HG02798 (cell line): ENCODE data around the gene CCN2.
A peak's percentile ranks its signal among the peaks of the same experiment; 100 is the strongest.
"Not testable (repeated sequence)": the region's sequence is repeated elsewhere in the genome, so short reads cannot be mapped to it uniquely, and the experiment has no call there.

ENCODE experiments used
- ATAC-seq: cut with Tn5 transposase; IDR thresholded peaks from one replicate; pipeline ENCODE4 v1.9.1; 2021; ENCODE audit warnings: mild to moderate bottlenecking; ENCODE audit not compliant: unreplicated experiment, poor library complexity

Gene CCN2

DNA sequence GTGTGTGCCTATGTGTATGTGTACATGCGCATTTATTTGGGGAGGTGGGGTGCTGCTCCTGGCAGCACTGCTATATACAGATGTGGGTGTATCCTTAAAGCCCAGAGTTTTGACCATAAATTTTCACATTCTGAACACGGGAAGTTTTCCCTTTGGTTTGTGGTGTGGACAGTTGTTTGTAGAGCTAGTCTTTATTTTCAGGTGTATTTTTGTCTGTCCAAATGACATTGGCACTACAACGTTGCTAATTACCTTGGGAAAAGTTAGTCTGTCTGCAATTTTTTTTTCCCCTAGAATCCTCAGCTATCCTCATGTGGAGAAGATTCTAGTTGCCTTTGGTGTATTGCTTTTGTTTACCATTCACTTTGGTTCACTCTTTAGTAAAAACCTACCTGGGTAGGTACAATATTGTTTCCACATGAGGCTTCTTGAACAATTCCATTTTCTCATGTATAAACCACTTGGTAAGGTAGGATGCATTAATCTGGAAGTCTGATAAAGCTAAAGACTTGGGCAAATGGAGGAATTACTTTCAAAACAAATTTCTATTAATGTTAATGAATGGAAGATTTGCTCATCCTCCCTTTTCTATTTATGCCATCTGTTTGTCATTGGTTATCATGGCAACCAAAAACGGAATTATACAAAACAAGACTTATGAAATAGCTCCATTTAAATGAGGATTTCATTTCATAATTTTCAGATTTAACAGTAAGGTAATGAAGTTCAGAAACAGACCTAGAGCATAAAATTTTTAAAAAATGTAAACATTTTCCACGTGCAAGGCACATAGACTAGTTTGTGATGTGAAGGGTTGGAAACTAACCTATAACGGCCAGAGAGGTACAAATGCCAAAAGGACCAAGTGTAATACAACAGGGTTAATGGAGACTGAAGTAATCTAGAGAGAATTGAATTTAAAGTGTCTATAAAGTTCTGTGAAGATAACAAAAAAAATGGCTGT lies 3.9 kb downstream of the CCN2 start:
- no peak for ATAC-seq

GRCh38 chr6:131946404-131946991 lies 4.7 kb downstream of the CCN2 start:
- no peak for ATAC-seq

- no peak for ATAC-seq
Measured at GRCh38 chr6:131945971-131946370, 5.2 kb downstream of the CCN2 start.

DNA sequence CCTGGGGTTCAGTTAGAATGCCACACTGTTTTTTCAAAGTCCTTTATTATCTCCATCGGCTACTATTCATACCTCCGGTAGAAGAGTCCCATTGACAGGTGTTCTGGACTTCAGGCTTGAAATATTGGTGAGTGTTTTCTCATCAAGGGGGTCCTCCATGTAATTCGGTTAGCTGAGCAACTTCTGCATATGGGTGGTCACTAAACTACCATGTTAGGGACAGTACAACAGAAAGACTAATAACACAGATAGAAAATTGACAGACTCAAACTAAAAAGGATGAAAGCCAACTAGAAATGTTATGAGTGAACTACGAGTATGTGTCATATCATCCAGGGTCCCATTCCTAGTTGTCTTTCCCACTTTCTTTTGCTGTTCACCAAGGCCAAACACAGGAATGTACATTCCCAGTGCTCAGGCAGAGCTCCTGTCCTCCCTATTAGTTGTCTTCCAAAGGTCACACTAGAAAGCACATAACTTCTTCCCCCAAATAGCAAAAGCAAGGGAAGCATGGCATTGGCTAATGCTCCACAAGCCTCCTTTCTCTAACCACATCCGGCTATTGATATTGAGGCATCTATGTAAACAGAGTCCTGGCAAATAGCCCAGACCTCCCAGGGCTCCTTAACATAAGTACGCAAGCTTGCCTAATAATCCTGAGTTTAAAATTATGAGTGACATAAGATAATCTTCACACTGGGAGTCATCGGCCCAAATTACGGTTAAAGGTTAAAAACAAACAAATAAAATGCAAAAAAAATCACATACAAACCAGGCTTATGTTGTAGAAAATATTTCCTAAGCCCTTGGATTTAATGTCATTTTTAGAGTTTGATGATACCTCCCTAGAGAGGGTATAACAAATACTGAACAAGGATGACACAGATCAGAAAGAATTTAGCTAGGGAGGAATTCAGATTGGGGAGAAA lies 13.2 kb downstream of the CCN2 start:
- no peak for ATAC-seq

- ATAC-seq, result no peak
Measured at GRCh38 chr6:131937226-131937625, 13.9 kb downstream of the CCN2 start.

DNA sequence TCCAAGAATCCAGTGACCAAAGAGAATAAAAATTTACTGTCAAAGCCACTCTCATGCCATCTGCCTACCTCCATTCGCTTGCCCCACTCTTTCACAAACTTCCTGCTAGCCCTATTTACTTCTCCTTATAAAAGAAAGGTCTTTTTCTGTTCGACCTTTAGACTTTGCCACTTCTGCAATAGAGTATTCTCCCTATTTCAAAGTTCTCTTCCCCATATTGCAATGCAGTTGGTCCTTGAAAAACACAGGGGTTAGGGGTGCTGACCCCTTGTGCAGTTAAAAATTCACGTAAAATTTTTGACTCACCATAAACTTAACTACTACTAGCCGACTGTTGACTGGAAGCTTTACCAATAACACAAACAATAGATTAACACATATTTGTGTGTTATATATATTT lies 15.0 kb downstream of the CCN2 start:
- no peak for ATAC-seq

GRCh38 chr6:131931063-131931750 lies 20.0 kb downstream of the CCN2 start:
- ATAC-seq, result no peak

DNA sequence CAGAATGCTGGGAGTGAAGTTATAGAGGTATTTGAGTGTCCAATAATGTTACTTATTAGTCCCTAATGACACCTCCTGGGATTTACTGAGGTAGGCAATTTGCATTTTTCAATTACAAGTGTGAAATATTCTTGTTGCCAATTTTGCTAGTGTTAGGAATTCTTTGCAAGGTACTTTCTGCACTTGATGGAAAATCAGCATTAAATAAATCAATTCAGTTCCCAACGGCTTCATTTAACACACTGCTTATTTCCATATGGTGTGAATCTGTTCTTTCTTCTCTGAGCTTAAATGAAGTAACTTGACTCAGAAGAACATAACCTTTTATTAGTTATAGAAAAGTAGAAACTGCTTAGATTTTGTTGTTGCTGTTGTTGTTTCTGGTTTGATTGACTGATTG lies 21.2 kb downstream of the CCN2 start:
- no peak for ATAC-seq

DNA sequence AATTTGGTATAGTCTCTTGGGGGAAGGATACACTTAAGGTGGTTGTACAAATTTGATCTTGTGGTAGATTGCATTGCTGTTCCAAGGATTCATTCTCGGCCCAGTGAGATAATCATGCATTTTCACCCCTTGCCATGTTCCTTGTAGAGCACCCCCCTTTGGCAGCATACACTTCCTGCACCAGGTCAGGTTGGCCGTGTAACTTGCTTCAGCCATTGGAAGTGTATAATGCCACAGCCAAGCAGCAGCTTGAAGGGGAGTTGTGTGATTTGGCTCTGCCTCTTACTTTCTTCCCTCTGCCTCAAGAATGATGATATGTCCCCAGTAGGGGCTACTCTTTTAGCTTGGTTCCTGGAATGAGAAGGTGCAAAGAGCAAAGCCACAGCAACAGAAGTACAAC lies 21.9 kb downstream of the CCN2 start:
- ATAC-seq, result no peak

GRCh38 chr6:131924881-131925474 lies 26.2 kb downstream of the CCN2 start:
- ATAC-seq, result no peak

DNA sequence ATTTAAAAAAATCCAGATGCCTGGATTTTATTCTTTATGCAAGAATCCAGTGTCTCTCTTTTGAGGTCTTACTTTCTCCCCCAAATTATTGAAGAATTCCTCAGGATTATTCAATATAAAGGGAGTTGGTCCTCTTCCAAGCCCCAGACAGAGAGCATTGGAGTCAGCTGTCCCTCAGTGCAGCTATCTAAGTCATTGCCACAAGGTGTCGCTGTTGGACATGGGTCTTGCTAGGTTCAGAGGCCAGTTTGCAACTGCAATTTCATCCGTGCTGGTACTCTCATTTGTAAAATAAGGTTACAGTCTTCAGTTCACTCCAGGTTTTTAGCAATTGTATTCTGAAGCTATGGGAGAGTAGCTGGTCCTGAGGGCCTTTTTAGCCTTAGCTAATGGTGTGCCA lies 27.8 kb downstream of the CCN2 start:
- peak; percentile 65 for ATAC-seq

DNA sequence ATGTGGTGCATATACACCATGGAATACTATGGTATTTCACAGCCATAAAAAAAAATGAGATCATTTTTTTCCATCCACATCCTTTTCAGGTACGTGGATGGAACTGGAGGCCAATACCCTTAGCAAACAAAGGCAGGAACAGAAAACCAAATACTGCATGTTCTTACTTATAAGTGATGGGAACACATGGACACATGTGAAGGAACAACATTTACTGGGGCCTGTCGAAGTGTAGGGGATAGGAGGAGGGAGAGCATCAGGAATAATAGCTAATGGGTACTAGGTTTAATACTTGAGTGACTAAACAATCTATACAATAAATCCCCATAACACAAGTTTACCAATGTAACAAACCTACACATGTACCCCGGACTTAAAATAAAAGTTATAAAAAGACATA lies 30.5 kb downstream of the CCN2 start:
- no peak for ATAC-seq

DNA sequence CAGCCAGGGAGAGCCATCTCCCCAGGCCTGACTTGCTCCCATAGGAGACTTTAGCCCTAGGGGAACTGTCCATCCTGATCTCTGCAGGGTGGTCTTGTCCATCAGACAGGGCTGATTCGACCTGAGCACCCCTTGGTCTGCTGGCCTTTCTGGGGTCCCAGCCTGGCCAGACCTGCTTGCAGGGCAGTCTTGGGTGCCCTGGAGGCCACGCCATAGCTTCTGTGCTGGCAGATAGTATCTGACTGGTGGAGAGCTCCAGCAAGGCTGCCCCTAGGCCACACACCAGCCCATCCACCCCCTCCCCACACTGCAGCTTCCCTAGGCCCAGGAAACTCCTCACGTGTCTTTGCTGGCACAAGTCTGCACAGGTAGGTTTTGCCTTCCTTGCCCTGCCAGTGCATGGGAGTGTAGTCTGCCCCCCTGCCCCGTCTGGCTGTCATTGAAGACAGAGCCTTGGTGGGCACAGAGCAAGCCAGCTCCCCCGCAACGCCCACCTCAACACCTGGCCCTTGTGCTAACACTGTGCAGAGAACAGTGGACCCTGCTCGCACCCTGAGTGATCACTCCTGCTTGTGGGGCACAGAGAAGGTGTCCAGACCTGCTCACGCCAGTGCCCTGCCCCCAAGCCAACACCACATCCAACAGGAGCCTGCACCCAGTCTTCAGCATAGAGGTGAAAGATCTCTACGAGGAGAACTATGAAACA lies 32.4 kb downstream of the CCN2 start:
- ATAC-seq, result no peak

DNA sequence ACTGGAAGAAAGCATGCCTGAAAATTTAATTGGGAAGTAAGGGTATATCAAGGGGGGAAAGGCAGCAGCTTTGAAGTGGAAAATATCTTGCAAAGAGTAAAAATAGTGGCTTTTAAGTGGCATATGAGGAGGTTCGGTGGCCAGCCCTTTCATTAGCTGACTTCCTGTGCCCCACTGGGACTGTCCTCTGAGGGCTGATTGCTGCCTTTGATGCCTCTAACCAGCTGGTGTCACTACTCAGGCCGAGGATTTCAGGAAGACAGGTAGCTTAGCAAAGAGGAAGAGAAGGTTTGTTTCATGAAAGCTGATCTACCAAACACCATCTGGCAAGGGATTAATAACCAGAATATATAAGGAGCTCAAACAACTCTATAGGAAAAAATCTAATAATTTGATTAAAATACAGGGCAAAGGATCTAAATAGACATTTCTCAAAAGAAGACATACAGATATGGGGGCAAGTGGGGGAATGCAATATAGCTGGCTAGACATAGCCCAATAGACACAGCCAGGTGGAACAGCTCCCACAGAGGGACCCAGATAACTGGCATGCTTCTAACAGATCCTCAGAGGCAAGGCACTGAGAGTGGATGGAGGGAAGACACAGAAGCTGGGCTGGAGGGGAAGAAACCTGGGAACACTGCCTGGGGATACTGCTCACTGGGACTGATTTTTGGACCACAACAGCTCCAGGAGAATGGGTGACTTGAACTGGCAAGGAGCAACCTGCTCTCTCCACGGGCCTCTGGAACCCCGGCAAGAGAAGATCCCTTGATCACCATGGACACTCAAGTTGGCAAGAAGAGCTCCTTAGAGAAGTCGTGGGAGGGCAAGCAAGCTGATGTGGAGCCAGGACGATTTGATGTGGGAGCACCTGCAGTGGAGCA lies 33.2 kb downstream of the CCN2 start:
- no peak for ATAC-seq

DNA sequence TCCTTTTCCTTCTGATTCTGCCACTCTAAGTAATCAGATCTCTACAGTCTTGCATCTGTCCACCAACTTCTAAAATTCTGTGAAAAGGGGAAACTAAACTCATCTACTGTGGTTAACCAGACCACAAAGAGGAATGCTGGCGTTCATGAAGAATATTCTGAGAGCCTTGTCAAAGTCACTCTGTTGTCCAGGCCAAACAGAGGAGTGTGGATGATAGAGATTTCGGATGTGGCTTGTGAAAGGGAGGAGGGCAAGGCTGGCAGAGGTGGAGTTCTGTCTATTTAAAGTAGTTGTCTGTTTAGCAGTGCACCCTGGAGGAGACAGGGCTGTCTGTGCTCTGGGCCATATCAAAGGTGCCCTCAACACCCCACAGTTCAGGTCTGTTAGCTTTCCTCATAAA lies 33.9 kb downstream of the CCN2 start:
- ATAC-seq, result no peak

DNA sequence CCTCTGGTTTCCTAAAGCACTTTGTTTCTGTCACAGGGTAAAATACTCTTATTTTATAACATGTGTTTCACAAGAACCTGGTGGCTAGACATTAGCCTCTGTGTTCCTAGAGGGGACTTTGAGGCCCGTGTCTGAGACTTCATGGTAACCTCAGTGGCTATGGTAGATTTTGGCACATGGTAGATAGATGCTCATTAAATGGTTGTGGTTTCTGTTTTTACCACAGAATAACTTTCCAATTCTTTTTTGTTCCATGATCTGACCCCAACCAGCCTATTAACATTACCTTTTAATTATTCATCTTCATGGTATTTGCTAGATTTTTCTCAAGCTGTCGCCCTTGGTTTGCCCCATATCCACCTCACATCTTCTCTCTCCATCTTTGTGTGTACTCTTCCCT lies 34.3 kb downstream of the CCN2 start:
- no peak for ATAC-seq

DNA sequence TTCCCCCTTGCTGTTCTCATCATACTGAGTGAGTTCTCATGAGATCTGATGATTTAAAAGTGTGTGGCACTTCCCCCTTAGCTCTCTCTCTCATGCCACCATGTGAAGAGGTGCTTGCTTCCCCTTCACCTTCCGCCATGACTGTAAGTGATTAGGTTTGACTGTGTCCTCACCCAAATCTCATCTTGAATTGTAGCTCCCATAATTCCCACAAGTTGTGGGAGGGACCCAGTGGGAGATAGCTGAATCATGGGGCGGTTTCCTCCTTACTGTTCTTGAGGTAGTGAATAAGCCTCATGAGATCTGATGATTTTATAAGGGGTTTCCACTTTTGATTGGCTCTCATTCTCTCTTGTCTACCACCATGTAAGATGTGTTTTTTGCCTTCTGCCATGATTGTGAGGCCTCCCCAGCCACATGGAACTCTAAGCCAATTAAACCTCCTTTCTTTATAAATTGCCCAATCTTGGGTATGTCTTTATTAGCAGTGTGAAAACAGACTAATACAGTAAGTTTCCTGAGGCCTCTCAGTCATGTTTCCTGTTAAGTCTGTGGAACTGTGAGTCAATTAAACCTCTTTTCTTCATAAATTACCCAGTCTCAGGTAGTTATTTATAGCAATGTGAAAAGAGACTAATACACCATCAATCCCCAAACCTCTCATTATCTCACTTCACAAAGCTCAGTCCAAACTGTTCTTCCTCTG lies 34.9 kb downstream of the CCN2 start:
- ATAC-seq, result not testable (repeated sequence)
